Neural cell (in vitro differentiated cells): ENCODE data around the gene HS1BP3. TPM values are rescaled to one million over a fixed set of nuclear protein-coding genes. Genes with fewer than 3 reads are reported as not detected.

Experiments used
- H2AFZ ChIP-seq: fragments of 200-600, 300-800 bp; sonication (generic), shearing (Covaris generic); 2 replicates; pipeline ENCODE4 v1.6.0; 2014; ENCODE audit warnings: low read depth, mild to moderate bottlenecking, antibody characterized with exemption, low read length, moderate library complexity
- H3F3A ChIP-seq: fragments of 200-600 bp; shearing (Covaris generic); 2 replicates; pipeline ENCODE4 v1.6.1; 2016; ENCODE audit warnings: mild to moderate bottlenecking, moderate library complexity, mixed read lengths, antibody characterized with exemption, low read length; ENCODE audit not compliant: insufficient read depth, poor library complexity, severe bottlenecking
- H3K27ac ChIP-seq: fragments of 200-600, 300-800 bp; sonication (generic), shearing (Covaris generic); 2 replicates; pipeline ENCODE4 v1.5.1; 2014; ENCODE audit warnings: mild to moderate bottlenecking, low read length, moderate library complexity
- H3K27me3 ChIP-seq: fragments of 300-800, 200-600 bp; sonication (generic), shearing (Covaris generic); 2 replicates; pipeline ENCODE4 v1.6.0; 2014; ENCODE audit warnings: mild to moderate bottlenecking, low read depth, low read length, moderate library complexity; ENCODE audit not compliant: insufficient read depth
- H3K36me3 ChIP-seq: fragments of 300-800, 200-600 bp; sonication (generic), shearing (Covaris generic); 2 replicates; pipeline ENCODE4 v1.5.1; 2014; ENCODE audit warnings: mild to moderate bottlenecking, antibody characterized with exemption, low read length, moderate library complexity; ENCODE audit not compliant: insufficient read depth
- H3K4me2 ChIP-seq: fragments of 300-800, 200-600 bp; sonication (generic), shearing (Covaris generic); 2 replicates; pipeline ENCODE4 v1.6.0; 2014; ENCODE audit warnings: mild to moderate bottlenecking, low read length
- H3K4me3 ChIP-seq: fragments of 300-800, 200-600 bp; sonication (generic), shearing (Covaris generic); 2 replicates; pipeline ENCODE4 v1.5.1; 2014; ENCODE audit warnings: mild to moderate bottlenecking, low read length, moderate library complexity
- H3K79me2 ChIP-seq: fragments of 200-600 bp; shearing (Covaris generic); replicated peaks from 2 replicates; pipeline ENCODE4 v1.6.0; 2014; ENCODE audit warnings: mild to moderate bottlenecking, low read length, moderate library complexity; ENCODE audit not compliant: insufficient read depth
- H3K9ac ChIP-seq: fragments of 300-800, 200-600 bp; sonication (generic), shearing (Covaris generic); 2 replicates; pipeline ENCODE4 v1.6.1; 2016; ENCODE audit warnings: mild to moderate bottlenecking, low read length, mixed read lengths
- H3K9me2 ChIP-seq: fragments of 200-600 bp; shearing (Covaris generic); 2 replicates; pipeline ENCODE4 v1.6.1; 2016; ENCODE audit warnings: mild to moderate bottlenecking, low read length, mixed read lengths; ENCODE audit not compliant: insufficient read depth
- H3K9me3 ChIP-seq: fragments of 200-600, 300-800 bp; sonication (generic), shearing (Covaris generic); 2 replicates; pipeline ENCODE4 v1.6.1; 2016; ENCODE audit warnings: mild to moderate bottlenecking, mixed run types, low read length, moderate library complexity, mixed read lengths
- H4K20me1 ChIP-seq: fragments of 200-600 bp; shearing (Covaris generic); 2 replicates; pipeline ENCODE4 v1.6.1; 2016; ENCODE audit warnings: mild to moderate bottlenecking, mixed run types; ENCODE audit not compliant: insufficient read depth
- EP300 ChIP-seq: fragments of 450-650 bp; conservative IDR thresholded peaks from 2 replicates; pipeline ENCODE4 v1.6.1; 2014; ENCODE audit warnings: antibody characterized with exemption, mild to moderate bottlenecking, moderate library complexity; ENCODE audit not compliant: poor library complexity, severe bottlenecking
- EZH2 ChIP-seq: fragments of 200-600, 300-800 bp; shearing (Covaris generic), sonication (generic); IDR thresholded peaks from 2 replicates; pipeline ENCODE4 v1.6.1; 2014; ENCODE audit warnings: antibody characterized with exemption, low read length, borderline replicate concordance, mild to moderate bottlenecking; ENCODE audit not compliant: insufficient read depth, poor library complexity, severe bottlenecking
- MXI1 ChIP-seq: fragments of 450-650 bp; conservative IDR thresholded peaks from 2 replicates; pipeline ENCODE4 v1.6.1; 2014; ENCODE audit warnings: antibody characterized with exemption, mild to moderate bottlenecking; ENCODE audit not compliant: poor library complexity, severe bottlenecking
- POLR2AphosphoS5 ChIP-seq: IDR thresholded peaks from 2 replicates; pipeline ENCODE4 v1.6.1; 2012
- RAD21 ChIP-seq: fragments of 450-650 bp; conservative IDR thresholded peaks from 2 replicates; pipeline ENCODE4 v1.6.1; 2014; ENCODE audit warnings: antibody characterized with exemption, mild to moderate bottlenecking, moderate library complexity
- SMC3 ChIP-seq: fragments of 450-650 bp; conservative IDR thresholded peaks from 2 replicates; pipeline ENCODE4 v1.6.1; 2014; ENCODE audit warnings: antibody characterized with exemption, mild to moderate bottlenecking, moderate library complexity; ENCODE audit not compliant: poor library complexity
- TAF1 ChIP-seq: IDR thresholded peaks from 2 replicates; pipeline ENCODE4 v1.6.1; 2012; ENCODE audit warnings: low read depth
- polyA plus RNA-seq: library from polyadenylated mRNA; depleted of rRNA; stranded (reverse); fragments of >200 nt; gene quantifications from 2 replicates; pipeline ENCODE4 v1.2.3, GENCODE V29; 2014
- TF ChIP-seq, protein P1 (sequence below): IDR thresholded peaks from 2 replicates; pipeline ENCODE4 v1.6.1; 2012; ENCODE audit warnings: borderline replicate concordance
- TF ChIP-seq, protein P2 (sequence below): fragments of 450-650 bp; IDR thresholded peaks from 2 replicates; pipeline ENCODE4 v1.5.1; 2014; ENCODE audit warnings: antibody characterized with exemption, mild to moderate bottlenecking, moderate library complexity; ENCODE audit not compliant: poor library complexity, severe bottlenecking

The HS1BP3 gene
- polyA plus RNA-seq, 1 donor from 2014 or later = 8.9 TPM

DNA sequence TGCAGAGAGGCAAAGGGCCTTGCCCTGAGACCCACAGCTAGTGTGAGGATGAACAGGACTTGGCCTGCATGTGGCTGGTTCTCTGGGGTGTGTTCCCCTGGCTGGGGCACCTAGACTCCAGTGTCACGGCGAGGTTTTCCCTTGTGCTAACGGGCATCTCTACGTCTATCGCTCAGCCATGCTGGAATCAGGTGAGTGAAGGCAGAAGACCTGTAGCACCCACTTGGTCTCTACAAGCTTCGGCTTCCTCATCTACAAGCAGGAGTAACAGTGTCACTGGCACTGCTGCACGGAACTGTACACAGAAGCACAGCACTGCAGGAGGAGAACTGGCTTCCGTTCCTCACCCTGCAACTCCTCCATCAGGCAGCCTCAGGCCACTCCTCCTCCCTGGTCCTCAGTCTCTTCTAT is 30.6 kb downstream of the HS1BP3 start:
- no peak overlapping the region for H3K27ac ChIP-seq
- no peaks in the 10 kb centered on the region for H3K27me3 ChIP-seq
- no peak overlapping the region for H3K9ac ChIP-seq

DNA sequence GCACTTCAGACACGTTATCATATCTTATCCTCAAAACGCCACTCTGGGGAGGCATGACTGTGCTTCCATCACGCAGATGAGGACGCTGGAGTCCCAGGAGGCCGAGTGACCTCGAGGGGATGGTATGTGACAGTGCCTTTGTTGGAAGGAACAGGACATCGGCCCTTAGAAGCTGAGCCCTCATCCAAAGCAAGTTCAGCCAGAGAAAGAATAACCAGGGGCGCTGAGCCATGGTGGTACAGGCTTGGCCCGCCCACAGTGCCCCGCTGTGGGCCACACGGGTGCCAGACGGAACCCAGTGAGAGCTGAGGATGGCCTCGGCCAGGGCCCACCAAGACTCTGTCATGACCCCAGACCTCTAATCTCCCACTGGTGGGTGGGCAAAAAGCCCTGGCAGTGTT is 31.3 kb downstream of the HS1BP3 start:
- Histone ChIP-seq H3K4me3 (no peak overlapping the region), H3F3A (no peaks in the 10 kb centered on the region), H4K20me1 (no peaks in the 10 kb centered on the region), H3K9me2 (no peaks in the 10 kb centered on the region), H3K9ac (no peak overlapping the region), H2AFZ (no peak overlapping the region), H3K79me2 (no peaks in the 10 kb centered on the region), H3K27me3 (no peaks in the 10 kb centered on the region), H3K36me3 (no peaks in the 10 kb centered on the region), H3K9me3 (no peaks in the 10 kb centered on the region), H3K4me2 (no peak overlapping the region), H3K27ac (no peak overlapping the region)
- no peak for TF ChIP-seq POLR2AphosphoS5
- no peak for TF ChIP-seq RAD21
- TF ChIP-seq EZH2 = no peak
- no peak for TF ChIP-seq MXI1
- TF ChIP-seq, protein P1, sequence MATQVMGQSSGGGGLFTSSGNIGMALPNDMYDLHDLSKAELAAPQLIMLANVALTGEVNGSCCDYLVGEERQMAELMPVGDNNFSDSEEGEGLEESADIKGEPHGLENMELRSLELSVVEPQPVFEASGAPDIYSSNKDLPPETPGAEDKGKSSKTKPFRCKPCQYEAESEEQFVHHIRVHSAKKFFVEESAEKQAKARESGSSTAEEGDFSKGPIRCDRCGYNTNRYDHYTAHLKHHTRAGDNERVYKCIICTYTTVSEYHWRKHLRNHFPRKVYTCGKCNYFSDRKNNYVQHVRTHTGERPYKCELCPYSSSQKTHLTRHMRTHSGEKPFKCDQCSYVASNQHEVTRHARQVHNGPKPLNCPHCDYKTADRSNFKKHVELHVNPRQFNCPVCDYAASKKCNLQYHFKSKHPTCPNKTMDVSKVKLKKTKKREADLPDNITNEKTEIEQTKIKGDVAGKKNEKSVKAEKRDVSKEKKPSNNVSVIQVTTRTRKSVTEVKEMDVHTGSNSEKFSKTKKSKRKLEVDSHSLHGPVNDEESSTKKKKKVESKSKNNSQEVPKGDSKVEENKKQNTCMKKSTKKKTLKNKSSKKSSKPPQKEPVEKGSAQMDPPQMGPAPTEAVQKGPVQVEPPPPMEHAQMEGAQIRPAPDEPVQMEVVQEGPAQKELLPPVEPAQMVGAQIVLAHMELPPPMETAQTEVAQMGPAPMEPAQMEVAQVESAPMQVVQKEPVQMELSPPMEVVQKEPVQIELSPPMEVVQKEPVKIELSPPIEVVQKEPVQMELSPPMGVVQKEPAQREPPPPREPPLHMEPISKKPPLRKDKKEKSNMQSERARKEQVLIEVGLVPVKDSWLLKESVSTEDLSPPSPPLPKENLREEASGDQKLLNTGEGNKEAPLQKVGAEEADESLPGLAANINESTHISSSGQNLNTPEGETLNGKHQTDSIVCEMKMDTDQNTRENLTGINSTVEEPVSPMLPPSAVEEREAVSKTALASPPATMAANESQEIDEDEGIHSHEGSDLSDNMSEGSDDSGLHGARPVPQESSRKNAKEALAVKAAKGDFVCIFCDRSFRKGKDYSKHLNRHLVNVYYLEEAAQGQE = no peak
- TF ChIP-seq, protein P2, sequence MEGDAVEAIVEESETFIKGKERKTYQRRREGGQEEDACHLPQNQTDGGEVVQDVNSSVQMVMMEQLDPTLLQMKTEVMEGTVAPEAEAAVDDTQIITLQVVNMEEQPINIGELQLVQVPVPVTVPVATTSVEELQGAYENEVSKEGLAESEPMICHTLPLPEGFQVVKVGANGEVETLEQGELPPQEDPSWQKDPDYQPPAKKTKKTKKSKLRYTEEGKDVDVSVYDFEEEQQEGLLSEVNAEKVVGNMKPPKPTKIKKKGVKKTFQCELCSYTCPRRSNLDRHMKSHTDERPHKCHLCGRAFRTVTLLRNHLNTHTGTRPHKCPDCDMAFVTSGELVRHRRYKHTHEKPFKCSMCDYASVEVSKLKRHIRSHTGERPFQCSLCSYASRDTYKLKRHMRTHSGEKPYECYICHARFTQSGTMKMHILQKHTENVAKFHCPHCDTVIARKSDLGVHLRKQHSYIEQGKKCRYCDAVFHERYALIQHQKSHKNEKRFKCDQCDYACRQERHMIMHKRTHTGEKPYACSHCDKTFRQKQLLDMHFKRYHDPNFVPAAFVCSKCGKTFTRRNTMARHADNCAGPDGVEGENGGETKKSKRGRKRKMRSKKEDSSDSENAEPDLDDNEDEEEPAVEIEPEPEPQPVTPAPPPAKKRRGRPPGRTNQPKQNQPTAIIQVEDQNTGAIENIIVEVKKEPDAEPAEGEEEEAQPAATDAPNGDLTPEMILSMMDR = no peak
- TF ChIP-seq SMC3 = no peak
- no peak for TF ChIP-seq TAF1
- TF ChIP-seq EP300 = no peak

More for the DNA sequence above, 30.6 kb downstream of the HS1BP3 start:
- Histone ChIP-seq H3K4me3 (no peak overlapping the region), H3K4me2 (no peak overlapping the region), H3K9me2 (no peaks in the 10 kb centered on the region), H3K36me3 (no peaks in the 10 kb centered on the region), H3F3A (no peaks in the 10 kb centered on the region), H4K20me1 (no peaks in the 10 kb centered on the region), H2AFZ (no peak overlapping the region), H3K79me2 (no peaks in the 10 kb centered on the region), H3K9me3 (no peaks in the 10 kb centered on the region)
- TF ChIP-seq, protein P1 = no peak
- TF ChIP-seq RAD21 = no peak
- no peak for TF ChIP-seq SMC3
- TF ChIP-seq MXI1 = no peak
- no peak for TF ChIP-seq EZH2
- TF ChIP-seq EP300 = no peak
- TF ChIP-seq TAF1 = no peak
- TF ChIP-seq, protein P2 = no peak
- TF ChIP-seq POLR2AphosphoS5 = no peak
